CD4-positive, alpha-beta T cell treated with Interleukin-12 subunit alpha and Interleukin-12 subunit beta, for 1 hour (primary cell): ENCODE measurements around the gene TYSND1.
"Not testable (repeated sequence)": the region's sequence is repeated elsewhere in the genome, so short reads cannot be mapped to it uniquely, and the experiment has no call there.

Experiments
- DNase-seq: peaks from one replicate; pipeline ENCODE4 v3.0.0-alpha.2; 2020

Gene TYSND1

GRCh38 chr10:70101068-70101562, 45.4 kb downstream of the TYSND1 start:
- DNase-seq = not testable (repeated sequence)

GRCh38 chr10:70098271-70098670, 48.2 kb downstream of the TYSND1 start:
- no peak for DNase-seq

- DNase-seq = no peak
These were observed 49.0 kb downstream of the TYSND1 start for GRCh38 chr10:70097459-70097858.

GRCh38 chr10:70096705-70097420, 49.6 kb downstream of the TYSND1 start:
- no peak for DNase-seq

- DNase-seq = no peak
These were observed 50.3 kb downstream of the TYSND1 start for GRCh38 chr10:70096016-70096704.

- no peak for DNase-seq
These were observed 52.2 kb downstream of the TYSND1 start for GRCh38 chr10:70094250-70094649.

GRCh38 chr10:70093335-70093944, 53.1 kb downstream of the TYSND1 start:
- DNase-seq = peak; percentile 54

GRCh38 chr10:70092389-70092718, 54.1 kb downstream of the TYSND1 start:
- no peak for DNase-seq

- DNase-seq = no peak
These were observed 55.5 kb downstream of the TYSND1 start for GRCh38 chr10:70090951-70091350.

GRCh38 chr10:70090013-70090412, 56.5 kb downstream of the TYSND1 start:
- no peak for DNase-seq

GRCh38 chr10:70088308-70088698, 58.2 kb downstream of the TYSND1 start:
- no peak for DNase-seq
